ENCODE results near the gene SGO2.

SGO2 gene

DNA sequence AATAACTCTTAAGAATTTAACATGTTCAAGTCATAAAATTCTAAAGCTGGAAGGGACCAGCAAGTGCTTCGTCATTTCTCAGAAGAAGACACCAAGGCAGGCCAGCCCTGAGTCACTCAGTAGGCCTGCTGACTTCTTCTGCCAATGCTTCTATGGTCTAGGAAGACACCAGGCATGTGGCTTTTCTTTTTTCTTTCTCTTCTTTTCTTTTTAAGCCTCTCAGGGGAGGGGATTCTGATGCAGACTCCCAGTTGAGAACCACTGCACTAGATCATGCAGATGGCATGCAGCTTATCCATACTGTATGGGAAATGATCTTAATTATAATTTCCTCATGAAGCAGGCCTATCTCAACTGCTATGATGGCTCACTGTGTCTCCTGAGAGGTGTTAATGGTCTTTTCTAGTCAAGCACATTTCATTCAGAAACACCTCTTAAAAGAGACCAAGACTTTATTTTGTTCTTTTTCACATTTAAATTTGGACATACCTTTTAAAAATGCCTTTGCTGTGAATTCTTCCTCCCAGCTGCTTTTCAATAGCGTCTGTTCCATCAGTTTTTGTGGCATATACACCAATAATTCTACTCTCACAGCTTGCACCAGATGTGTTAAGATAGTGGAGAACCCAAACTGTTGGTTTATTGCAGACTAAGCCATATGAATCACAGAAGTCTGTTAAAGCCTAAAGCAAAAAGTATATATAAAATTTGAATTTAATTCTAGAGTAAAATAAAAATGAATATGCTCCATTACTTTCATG lies 27.4 kb upstream of the SGO2 start:
- TF ChIP-seq ZFX (IDR thresholded peaks at IDR 0.05) (no peak), CTCF (conservative IDR thresholded peaks at IDR 0.05) (no peak)
- H3K27ac ChIP-seq: no peak overlapping the region

- no peak overlapping the region for H3K27ac ChIP-seq
- TF ChIP-seq CTCF (conservative IDR thresholded peaks at IDR 0.05): no peak
- TF ChIP-seq ZFX (IDR thresholded peaks at IDR 0.05): no peak
These were observed 23.8 kb upstream of the SGO2 start for GRCh38 chr2:200502196-200502595.

DNA sequence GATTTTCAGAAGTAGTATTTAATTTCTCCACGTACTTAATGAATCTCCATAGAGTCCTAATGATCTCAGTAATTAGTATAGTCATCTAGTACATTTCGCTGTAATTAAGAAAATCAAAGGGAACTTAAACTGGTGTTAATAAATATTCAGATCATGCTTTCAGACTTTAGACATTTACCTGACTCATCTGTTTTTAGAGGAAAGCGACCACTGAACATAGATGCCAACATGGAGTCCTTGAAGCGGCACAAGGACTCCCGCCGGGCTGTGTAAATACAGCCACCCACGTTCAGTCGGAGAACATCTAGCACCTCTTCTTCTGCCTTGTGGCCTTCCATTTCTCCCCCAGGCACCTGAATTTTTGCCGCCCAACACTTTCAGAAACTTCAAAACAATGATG lies 19.3 kb upstream of the SGO2 start:
- no peak overlapping the region for H3K27ac ChIP-seq
- TF ChIP-seq CTCF (conservative IDR thresholded peaks at IDR 0.05): no peak
- no peak for TF ChIP-seq ZFX (IDR thresholded peaks at IDR 0.05)

DNA sequence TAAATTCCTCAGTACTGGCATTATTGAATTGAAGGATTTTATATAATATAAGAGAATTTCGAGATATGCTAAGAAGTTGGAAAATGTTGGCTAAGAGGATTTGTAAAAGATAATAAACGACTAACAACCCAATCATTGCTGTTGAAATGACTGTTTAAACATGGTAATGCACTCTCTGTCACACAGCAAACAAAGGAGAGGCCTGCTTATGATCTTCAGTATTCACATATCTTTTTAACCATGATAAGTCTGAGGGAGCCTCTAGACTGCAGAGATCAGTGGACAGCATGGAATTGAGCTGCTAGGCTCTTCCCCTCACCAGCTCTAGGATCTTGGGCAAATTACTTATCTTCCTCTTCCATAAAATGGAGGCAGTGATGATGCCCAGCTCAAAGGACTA lies 18.8 kb upstream of the SGO2 start:
- TF ChIP-seq CTCF (conservative IDR thresholded peaks at IDR 0.05) (no peak), ZFX (IDR thresholded peaks at IDR 0.05) (no peak)
- H3K27ac ChIP-seq: no peak overlapping the region

GRCh38 chr2:200509235-200509611 lies 16.8 kb upstream of the SGO2 start:
- no peak for TF ChIP-seq ZFX (IDR thresholded peaks at IDR 0.05)
- no peak for TF ChIP-seq CTCF (conservative IDR thresholded peaks at IDR 0.05)
- peak overlapping the region; percentile 86 for H3K27ac ChIP-seq

GRCh38 chr2:200509612-200510433 lies 16.2 kb upstream of the SGO2 start, which contains the start of gene KCTD18:
KCTD18 (minus strand) TSS chr2:200510068; CDS start chr2:200507016, 3,052 bp downstream.
- TF ChIP-seq ZFX (IDR thresholded peaks at IDR 0.05): peak; percentile 82
- TF ChIP-seq CTCF (conservative IDR thresholded peaks at IDR 0.05): peak; percentile 95

DNA sequence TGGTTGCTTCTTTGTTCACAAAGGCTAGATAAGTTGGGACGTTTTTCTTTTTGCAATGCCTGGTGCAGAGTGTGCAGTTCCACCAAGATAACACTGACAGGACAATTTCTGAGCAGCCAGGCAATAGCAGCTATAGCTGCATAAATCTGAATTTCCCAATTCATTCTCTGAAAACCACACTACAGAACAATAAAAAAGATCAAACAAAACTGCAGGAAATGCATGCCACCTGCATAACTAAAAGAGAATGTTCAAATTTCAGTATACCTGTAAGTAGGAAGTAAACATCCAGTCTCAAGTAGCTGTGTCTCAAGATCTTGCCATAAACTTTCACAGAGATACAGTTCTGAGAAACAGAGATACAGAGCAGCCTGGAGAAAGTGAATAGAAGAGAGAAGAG lies 10.9 kb upstream of the SGO2 start:
- TF ChIP-seq ZFX (IDR thresholded peaks at IDR 0.05) (no peak), CTCF (conservative IDR thresholded peaks at IDR 0.05) (no peak)
- H3K27ac ChIP-seq: no peak overlapping the region

More at GRCh38 chr2:200509612-200510433, 16.2 kb upstream of the SGO2 start, which contains the start of gene KCTD18:
- H3K27ac ChIP-seq: peak within 1 kb of the TSS; percentile 86
